GM13977 (cell line): ENCODE data around the gene GRM4.

ENCODE experiments used
- DNase-seq: peaks from one replicate; pipeline ENCODE4 v3.0.0; 2012; ENCODE audit warnings: low spot score
- in situ Hi-C: fragments of 300-500 bp; cut with MboI; formaldehyde crosslinking; loops from one replicate; pipeline ENCODE4 v1.12.0; 2022; ENCODE audit warnings: low sequenced_read_pairs, low pct_unique_long_range_greater_than_20kb, mixed read lengths, inconsistent platforms; ENCODE audit not compliant: unreplicated experiment
- TF ChIP-seq, protein P1 (sequence below): IDR thresholded peaks from 2 replicates; pipeline ENCODE4 v1.5.1; 2012; ENCODE audit warnings: mild to moderate bottlenecking, control low read depth; ENCODE audit not compliant: insufficient read depth; ENCODE audit errors: extremely low read depth, missing control alignments

GRM4 gene

DNA sequence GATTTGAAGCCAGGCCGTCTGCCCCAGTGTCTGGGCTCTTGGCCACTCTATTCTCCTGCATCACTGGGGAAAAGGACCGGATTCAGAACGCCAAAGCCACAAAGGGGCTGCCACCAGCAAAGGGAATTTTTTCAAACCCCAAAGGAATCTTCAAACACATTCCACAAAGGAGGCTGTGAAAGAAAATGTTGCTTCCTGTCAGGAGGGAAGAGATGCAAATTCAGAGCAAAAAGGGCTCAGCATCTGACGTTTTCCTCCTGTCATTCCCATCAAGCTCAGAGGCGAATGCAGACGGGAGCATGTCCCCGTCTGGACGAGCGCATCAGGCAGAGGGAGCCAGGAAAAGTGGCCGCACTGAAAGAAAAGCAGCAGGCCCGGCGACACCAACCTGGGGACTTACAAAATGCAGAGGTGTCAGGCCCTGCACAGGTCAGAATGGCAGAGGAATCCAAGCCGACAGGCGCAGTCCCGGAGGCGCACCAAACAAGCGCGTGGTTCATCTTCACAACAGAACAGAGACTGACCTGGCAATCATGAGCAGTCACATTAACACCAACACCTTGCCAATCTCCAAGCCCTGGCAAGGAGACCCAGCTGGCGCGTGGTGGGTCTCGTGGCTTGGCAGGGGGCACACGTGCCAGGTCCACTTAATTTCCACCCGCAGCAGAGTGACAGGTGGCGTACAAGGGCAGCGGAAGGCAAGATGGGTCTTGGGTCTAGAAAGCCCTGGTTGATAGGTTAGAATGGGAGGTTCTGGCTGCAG lies 62.8 kb downstream of the GRM4 start:
- in situ Hi-C loops = no loop called here
- TF ChIP-seq, protein P1, sequence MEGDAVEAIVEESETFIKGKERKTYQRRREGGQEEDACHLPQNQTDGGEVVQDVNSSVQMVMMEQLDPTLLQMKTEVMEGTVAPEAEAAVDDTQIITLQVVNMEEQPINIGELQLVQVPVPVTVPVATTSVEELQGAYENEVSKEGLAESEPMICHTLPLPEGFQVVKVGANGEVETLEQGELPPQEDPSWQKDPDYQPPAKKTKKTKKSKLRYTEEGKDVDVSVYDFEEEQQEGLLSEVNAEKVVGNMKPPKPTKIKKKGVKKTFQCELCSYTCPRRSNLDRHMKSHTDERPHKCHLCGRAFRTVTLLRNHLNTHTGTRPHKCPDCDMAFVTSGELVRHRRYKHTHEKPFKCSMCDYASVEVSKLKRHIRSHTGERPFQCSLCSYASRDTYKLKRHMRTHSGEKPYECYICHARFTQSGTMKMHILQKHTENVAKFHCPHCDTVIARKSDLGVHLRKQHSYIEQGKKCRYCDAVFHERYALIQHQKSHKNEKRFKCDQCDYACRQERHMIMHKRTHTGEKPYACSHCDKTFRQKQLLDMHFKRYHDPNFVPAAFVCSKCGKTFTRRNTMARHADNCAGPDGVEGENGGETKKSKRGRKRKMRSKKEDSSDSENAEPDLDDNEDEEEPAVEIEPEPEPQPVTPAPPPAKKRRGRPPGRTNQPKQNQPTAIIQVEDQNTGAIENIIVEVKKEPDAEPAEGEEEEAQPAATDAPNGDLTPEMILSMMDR = no peak
- no peak for DNase-seq

DNA sequence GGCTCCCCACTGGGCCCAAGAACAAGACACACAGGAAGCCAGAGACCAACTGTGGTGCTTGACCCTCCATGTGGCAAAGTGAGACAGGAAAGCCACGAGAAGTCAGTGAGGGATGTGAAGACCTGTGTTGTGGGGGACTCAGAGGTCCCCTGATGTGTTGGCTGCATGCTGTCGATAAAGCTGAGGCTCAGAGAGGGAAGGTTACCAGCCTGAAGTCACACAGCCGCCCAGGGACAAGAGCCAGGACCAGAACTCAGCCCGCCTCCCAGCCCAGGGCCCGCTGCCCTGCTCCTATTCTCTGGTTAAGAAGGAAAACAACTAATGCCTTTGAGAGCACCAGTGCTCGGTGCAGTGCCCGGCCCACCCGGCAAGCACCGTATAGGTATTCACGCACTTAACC lies 63.5 kb downstream of the GRM4 start:
- TF ChIP-seq, protein P1 = no peak
- in situ Hi-C loops = no loop called here
- no peak for DNase-seq

DNA sequence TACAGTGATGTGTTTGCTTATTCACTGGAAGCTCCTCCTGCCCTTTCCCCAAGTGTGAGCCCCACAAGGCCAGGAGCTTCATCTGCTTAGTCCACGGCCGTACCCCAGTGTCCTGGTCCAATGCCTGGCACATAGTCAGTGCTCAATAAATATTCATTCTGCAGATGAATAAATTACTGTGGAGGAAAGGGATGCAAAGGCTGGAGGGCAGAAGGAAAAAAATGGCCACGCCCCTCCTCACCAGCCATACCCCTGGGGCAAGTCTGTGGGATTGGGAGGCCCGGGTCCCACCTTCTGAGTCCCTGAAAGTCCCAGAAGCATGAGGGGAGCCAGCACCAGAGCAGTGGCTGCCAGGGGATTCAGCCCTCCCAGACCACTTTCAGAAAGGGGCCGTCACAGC lies 65.5 kb downstream of the GRM4 start:
- TF ChIP-seq, protein P1 = no peak
- in situ Hi-C loops = no loop called here
- DNase-seq = no peak

DNA sequence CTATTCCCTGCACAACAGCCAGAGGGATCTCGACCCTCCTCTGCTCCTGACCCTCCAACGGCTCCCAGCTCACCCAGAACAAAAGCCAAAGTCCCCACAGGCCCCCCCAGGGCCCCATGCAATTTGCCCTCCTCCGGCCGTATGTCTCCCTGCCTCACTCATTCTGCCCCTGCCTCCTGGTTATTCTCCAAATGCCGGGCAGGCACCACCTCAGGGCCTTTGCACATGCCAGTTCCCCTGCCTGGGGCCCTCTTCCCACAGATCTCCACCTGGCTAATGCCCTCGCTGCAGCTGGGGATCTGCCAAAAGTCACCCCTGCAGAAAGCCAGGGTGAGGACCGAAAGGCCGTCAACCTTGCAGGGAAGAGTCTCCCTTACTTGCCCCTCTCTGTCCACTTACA lies 66.0 kb downstream of the GRM4 start:
- no peak for DNase-seq
- TF ChIP-seq, protein P1 = no peak
- in situ Hi-C loops = no loop called here

DNA sequence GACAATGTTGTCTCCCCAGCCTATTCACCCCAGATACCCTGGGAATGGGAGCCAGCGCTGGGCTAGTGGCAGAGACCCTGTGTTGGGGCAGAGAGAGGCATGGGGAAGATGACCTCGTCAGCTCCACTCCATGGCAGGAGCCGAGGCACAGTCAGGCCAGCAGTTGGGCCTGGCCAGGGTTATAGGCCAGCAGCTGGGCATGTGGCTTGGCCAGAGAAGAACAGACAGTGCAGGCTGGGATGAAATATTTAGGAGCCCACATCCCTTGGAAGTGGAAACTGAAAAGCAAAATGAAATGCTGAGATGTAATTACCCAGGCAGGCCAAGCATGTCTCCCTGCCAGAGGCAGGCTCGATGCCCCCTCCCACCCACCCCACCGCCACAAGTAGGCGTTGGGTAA lies 70.0 kb downstream of the GRM4 start:
- TF ChIP-seq, protein P1 = no peak
- no peak for DNase-seq
- in situ Hi-C loops = no loop called here

DNA sequence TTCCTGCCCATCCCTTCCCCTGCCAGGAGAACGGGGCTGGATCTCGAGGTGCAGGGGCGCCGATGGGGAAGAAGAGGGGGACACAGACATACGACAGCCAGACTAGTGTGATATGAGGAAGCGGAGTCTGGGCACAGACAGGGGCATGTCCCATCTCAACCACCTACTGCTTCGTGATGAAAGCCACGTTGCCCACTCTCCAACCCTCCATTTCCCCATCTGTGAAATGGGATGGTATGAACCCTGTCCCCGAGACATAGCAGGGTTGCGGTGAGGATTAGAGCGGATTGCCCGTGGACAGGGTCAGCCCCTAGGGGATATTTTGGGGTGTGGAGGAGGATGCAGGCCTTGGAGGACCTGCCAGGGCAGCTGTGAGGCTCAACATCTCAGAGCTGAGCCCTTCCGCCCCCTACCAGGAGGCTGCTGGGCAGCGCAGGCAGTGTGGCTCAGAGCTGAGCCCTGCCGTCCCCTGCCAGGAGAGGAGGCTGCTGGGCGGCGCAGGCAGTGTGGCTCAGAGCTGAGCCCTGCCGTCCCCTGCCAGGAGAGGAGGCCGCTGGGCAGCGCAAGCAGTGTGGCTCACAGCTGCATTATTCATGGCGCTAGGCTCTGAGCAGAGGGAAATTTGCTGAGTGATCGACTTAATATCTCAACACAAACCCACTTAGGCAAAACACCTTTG lies 71.7 kb downstream of the GRM4 start:
- in situ Hi-C loops = no loop called here
- TF ChIP-seq, protein P1 = no peak
- no peak for DNase-seq
